HCEC 1CT (cell line): Measurements from ENCODE around the gene GPR15.

Experiments used
- DNase-seq: peaks from one replicate; pipeline ENCODE4 v3.0.0-alpha.2; 2017

GPR15 gene

DNA sequence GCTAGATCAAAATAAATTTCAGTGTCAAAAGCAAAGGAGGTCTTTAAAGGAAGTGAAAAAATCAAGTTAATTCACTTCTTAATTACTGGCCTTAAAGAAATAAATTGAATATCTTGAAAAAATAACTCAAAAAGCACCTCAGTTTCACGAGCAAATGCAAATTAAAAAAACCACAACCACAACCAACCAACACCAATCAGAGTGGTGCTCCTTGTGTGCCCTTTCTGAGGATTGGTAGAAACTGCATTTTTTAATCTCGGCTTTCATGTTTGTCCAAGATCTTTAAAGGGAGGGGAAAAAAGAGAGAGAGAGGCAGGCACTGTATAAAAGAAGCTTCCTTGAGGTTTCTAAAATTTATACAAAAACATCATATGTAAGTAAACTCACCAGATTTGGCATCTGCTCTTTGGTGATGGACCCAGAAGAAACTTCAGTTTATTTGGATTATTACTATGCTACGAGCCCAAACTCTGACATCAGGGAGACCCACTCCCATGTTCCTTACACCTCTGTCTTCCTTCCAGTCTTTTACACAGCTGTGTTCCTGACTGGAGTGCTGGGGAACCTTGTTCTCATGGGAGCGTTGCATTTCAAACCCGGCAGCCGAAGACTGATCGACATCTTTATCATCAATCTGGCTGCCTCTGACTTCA is at the start of gene GPR15:
TSS of gene GPR15 (plus strand) at position 357 of the 653 bp plus-strand sequence. CDS start at position 413, 56 bp downstream.
- DNase-seq: no peak

- DNase-seq: no peak
Measured at GRCh38 chr3:98482717-98483482, 48.9 kb upstream of the GPR15 start.

DNA sequence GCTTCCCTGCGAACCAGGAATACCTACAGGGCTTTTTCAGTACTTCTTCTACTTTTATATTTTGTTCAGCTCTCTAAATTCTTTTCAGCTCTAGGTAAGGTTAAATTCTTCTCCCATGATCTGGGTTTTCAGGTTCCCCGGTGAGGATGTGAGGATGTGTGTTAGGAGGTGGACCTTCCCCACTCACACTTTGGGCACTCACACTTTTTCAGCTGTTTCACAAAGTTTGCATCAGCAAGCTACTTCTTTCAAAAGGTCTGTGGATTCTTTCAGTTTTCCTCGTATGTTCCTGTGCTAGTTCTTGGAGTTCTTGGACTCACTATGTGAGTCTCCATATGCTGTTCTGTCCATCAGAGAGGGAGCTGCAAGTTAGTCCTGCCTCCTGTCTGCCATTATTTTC is 48.2 kb upstream of the GPR15 start:
- DNase-seq: no peak

DNA sequence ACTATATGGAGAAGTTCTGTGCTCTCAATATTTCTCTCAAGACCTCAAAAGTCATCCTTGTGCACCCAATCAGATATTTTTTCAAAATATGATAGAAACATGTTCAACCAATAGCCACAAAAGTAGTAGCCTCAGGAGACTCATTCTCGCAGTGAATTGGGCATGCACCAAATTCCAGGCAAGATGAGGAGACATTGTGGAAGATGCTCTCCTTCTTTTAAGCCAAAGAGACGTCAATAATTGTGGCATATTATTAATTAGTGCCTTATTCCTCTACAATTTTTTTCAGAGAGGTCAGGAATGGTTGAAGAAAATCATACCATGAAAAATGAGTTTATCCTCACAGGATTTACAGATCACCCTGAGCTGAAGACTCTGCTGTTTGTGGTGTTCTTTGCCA is 34.4 kb upstream of the GPR15 start, which contains the start of gene OR5K2:
TSS of gene OR5K2 (plus strand) at position 301 of the 400 bp plus-strand sequence. CDS start at position 301, 0 bp downstream.
- no peak for DNase-seq

DNA sequence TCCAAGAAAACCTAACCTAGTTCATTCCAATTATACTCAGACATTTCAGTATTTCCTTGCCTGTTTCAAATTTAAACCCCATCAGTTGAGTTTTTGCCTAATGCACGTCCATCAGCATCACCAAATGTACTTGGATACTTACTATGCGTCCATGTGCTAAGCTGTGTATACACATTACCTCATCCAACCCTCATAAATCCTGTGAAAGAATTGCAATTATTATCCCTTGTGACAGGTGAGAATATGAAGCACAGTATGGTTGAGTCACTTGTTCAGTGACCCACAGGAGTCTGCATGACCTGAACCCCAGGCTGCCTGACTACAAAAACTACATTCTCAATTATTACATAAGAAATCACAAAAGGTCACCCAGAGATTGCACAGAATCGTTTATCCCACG is 31.8 kb upstream of the GPR15 start:
- no peak for DNase-seq

GRCh38 chr3:98501270-98501669 is 30.5 kb upstream of the GPR15 start:
- DNase-seq: no peak

GRCh38 chr3:98501863-98502576 is 29.8 kb upstream of the GPR15 start:
- no peak for DNase-seq

- DNase-seq: no peak
Measured at GRCh38 chr3:98504539-98504938, 27.2 kb upstream of the GPR15 start.

DNA sequence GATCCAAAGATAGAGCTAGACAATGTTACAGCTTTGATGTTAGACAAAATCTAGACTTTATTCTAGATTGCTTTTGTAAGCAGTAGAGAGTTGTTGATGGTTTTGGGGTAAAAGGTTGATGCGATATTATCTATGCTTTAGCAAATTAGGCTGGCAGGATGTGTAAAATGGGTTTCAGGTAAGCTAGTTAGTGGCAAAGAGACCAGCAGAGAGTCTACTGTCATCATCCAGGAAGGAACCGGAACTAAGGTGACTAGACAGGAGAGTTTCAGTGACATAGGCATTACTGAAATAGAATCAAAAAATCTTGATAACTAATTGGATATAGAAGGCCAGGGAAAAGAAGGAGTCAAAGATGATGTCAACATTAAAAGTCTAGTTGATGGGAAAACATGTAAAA is 23.2 kb upstream of the GPR15 start:
- DNase-seq: no peak

DNA sequence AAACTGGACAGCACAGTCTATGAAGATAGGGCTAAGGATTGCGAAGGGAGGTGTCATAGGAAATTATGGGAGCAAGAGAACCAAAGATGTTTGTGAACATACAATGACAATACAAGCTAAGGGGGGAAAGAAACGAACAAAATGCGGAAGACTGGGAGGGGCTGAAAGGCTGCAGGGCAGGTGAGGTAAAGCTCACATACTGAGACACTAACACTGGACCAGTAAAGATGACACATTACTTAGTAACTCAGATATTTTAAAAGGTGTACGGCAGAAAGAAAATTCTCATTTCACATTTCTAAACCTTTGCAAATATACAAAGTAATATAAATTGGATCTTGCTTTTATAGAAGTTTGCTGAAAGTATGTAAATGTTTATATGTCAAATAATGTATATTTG is 19.2 kb upstream of the GPR15 start:
- no peak for DNase-seq

- DNase-seq: peak; percentile 73
Measured at GRCh38 chr3:98513091-98513511, 18.7 kb upstream of the GPR15 start.

GRCh38 chr3:98513736-98514135 is 18.0 kb upstream of the GPR15 start:
- no peak for DNase-seq

DNA sequence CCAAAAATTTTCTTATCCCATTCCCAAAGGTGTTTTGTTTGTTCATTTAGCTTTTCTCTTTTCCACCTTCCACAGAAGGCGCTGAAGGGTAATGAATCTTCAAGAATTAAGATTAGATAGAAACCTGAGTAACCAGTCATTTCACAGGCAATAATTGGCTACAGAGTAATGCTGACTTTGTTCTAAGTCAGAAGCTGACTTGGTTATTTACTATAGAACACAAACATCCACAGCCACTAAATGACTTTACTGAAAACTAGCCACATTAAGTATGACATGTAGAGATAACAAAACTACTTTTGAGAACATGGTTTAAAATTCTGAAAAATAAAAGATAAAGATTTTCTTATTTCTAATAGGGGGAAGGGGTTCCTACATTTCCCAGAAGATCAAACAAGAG is 16.8 kb upstream of the GPR15 start:
- no peak for DNase-seq

DNA sequence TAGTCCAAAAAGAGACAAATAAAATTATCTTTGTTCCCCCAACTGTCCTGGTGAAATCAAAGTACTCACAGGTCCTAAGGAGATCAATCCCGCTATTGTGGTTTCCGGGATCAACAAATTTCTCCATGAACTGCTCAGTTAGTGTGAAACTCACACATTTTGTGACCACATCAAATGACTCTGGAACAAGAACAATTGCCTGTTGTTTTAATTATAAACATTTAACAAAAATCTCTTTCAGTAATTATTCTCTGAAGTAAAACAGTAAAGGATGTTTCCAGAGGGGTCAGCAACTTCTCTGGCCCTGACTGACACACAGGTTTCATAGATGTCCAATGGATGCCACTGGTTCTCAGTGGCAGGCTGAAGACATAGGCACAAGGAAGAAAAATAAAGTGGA is 13.0 kb upstream of the GPR15 start:
- DNase-seq: no peak

DNA sequence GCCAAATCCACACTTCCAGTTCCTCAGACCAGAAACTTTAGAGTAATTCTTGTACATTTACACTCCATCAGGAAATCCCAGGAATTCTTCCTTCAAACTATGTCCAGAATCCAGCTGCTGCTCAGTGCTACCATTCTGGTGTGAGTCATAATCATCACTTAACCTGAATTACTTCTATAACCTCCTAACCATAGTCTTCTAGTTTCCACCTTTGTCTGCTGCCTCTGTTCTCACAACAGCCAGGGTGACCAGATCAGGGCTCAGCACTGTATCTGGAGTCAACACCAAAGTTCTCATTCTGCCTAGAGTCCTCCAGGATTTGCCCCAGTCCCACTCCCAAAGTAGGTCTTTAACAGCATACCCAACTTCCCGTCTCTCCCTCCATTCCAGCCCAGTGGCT is 12.4 kb upstream of the GPR15 start:
- no peak for DNase-seq

DNA sequence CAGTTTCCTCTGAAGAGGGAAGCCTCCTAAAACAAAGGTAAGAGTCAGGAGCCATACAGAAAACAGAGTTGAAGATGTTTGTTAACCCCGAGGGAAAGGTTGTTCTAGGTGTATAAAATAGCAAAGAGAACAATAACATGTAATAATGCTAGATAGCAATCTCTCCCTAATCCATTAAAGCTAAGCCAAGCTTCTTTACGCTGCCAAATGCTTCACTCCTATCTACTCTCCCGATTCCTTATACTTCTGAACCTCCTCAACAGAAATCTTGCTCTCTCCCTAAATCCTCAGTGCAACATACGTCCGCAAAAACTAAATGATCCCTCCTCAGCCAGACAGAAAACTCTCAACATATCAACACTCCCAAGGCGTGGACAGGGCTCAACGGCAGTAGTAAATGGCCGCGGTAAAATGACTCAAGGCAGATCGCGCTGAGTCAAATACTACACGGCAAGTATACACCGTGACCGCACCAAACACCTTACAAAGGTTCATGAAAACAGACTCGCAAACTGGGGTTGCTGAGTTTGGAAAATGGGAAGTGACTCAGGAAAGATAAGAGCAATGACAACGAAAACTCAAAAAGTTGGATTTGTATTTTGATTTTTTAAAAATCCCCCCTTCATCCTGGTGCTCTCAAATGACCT is 9.8 kb upstream of the GPR15 start:
- peak; percentile 67 for DNase-seq

GRCh38 chr3:98522544-98523281 is 9.1 kb upstream of the GPR15 start, which contains the start of gene CLDND1:
Gene CLDND1, minus strand, starts transcription at chr3:98522902. Its CDS starts 1,478 bp downstream, at chr3:98521424.
- peak; percentile 97 for DNase-seq

DNA sequence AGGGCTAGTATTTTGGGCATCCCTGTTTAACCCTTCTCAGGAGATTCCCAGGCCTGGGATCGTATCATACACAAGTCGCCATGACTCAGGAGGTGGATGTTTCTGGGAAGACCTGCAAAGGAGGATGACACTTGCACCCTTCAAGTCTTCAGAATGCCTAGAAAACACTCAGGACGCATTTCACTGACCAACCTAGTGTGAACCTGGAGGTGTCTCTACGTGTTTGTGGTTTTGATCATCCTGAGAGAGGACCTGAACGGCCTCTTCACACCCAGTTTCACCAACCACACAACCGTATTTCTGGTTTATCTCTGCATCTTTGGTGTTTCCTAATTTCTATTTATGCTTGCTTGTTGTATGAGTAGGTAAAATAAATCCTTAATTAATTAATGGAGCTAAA is 6.3 kb upstream of the GPR15 start:
- DNase-seq: no peak

DNA sequence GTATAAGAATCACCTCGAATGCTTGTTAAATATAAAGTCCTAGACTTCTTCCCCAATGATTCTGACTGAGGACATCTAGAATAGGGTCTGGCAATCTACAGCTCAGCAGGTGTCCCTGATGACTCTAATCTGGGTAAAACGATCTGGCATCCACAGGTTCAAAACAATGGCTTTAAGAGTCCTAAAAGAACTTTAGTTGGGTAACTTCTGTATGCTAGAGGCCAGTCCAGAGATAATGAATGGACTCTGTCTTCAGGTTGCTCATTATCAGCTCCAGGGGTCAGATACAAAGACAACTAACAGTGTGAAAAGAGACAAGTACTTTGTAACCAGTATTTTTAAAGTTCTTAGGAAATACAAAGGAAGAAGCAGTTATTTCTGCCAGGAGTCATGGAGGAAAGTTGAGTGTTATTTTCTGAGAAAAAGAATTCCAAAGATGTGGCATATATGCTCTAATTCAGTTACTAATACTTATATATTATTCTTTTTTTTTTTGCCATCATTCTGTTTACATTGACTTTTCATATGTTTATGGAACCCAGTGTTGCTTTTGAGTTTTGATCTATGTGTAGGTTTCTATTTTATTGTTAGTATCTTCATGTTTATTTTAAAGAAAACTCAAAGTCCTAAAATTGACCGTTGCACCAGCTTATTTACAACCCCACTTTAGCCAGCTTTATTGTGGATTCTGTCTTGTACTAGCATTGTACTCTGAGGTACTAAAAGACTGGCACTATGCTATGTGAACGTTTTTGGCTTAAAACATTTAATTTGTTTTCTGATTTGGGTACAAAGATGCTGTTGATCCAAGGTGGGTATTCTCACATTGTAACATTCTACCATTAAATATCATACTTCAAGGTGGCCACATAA is 3.1 kb upstream of the GPR15 start:
- no peak for DNase-seq

- no peak for DNase-seq
Measured at GRCh38 chr3:98529856-98530459, 1.8 kb upstream of the GPR15 start.

DNA sequence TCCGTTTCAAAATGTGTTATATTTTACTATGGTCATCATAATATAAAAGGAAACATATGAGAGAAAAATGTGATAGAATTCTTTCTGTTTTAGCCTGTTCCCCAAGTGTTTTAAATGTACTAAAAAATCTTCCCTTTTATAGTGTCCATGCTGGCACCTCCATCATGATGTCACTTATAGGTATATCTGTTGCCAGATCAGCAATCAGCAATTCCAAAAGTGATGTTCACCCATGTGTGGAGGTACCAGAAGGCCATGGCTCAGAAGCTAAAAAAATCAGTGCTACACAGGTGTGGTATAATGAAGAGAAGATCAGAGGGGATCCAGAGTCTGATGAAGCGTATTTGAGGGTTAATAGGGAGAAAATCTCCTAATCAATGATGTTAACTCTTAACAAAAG is 1.1 kb upstream of the GPR15 start:
- no peak for DNase-seq
